HTERT RPE-1 (cell line): ENCODE measurements around the gene SKP2.
"Not testable (repeated sequence)": the region's sequence is repeated elsewhere in the genome, so short reads cannot be mapped to it uniquely, and the experiment has no call there.

ENCODE experiments used
- in situ Hi-C: fragments of 300-500 bp; cut with MboI; formaldehyde crosslinking; loops from 4 replicates; pipeline ENCODE4 v1.14.3; 2020; ENCODE audit warnings: low sequenced_read_pairs

The SKP2 gene

GRCh38 chr5:36156121-36156601, 4.2 kb downstream of the SKP2 start:
- in situ Hi-C loops: no loop called here

- in situ Hi-C loops: no loop called here
Observed at GRCh38 chr5:36156619-36157018, 4.7 kb downstream of the SKP2 start.

GRCh38 chr5:36158144-36158543, 6.2 kb downstream of the SKP2 start:
- in situ Hi-C loops: no loop called here

- in situ Hi-C loops: no loop called here
Observed at GRCh38 chr5:36160617-36161016, 8.7 kb downstream of the SKP2 start.

GRCh38 chr5:36161361-36161760, 9.4 kb downstream of the SKP2 start:
- in situ Hi-C loops: no loop called here

- in situ Hi-C loops: no loop called here
Observed at GRCh38 chr5:36162810-36163486, 11.0 kb downstream of the SKP2 start.

GRCh38 chr5:36164461-36164860, 12.6 kb downstream of the SKP2 start:
- in situ Hi-C loops: no loop called here

GRCh38 chr5:36168737-36169136, 16.8 kb downstream of the SKP2 start:
- in situ Hi-C loops: no loop called here

- in situ Hi-C loops: no loop called here
Observed at GRCh38 chr5:36170832-36171424, 19.0 kb downstream of the SKP2 start.

- in situ Hi-C loops: no loop called here
Observed at GRCh38 chr5:36172599-36172998, 20.7 kb downstream of the SKP2 start.

- in situ Hi-C loops: no loop called here
Observed at GRCh38 chr5:36173426-36173825, 21.5 kb downstream of the SKP2 start.

- in situ Hi-C loops: no loop called here
Observed at GRCh38 chr5:36174119-36174518, 22.2 kb downstream of the SKP2 start.

- in situ Hi-C loops: no loop called here
Observed at GRCh38 chr5:36175043-36175442, 23.1 kb downstream of the SKP2 start.

GRCh38 chr5:36177154-36177553, 25.2 kb downstream of the SKP2 start:
- in situ Hi-C loops: no loop called here

GRCh38 chr5:36177715-36178523, 26.0 kb downstream of the SKP2 start:
- in situ Hi-C loops: no loop called here

GRCh38 chr5:36178524-36178890, 26.6 kb downstream of the SKP2 start:
- in situ Hi-C loops: no loop called here

- in situ Hi-C loops: no loop called here
Observed at GRCh38 chr5:36179950-36180349, 28.0 kb downstream of the SKP2 start.

GRCh38 chr5:36180556-36181350, 28.8 kb downstream of the SKP2 start:
- in situ Hi-C loops: no loop called here

- in situ Hi-C loops: no loop called here
Observed at GRCh38 chr5:36181774-36182173, 29.9 kb downstream of the SKP2 start.

- in situ Hi-C loops: not testable (repeated sequence)
Observed at GRCh38 chr5:36184408-36184807, 32.5 kb downstream of the SKP2 start.

- in situ Hi-C loops: no loop called here
Observed at GRCh38 chr5:36193746-36194145, 41.8 kb downstream of the SKP2 start.
